Epithelial cell of alveolus of lung (primary cell): ENCODE measurements around the gene SH2D6. TPM values are rescaled to one million over a fixed set of nuclear protein-coding genes. Genes with fewer than 3 reads are reported as not detected.

Experiments used
- total RNA-seq: library from RNA; depleted of rRNA; stranded (reverse); fragments of >200 nt; gene quantifications from 2 replicates; pipeline ENCODE4 v1.2.1, GENCODE V29; 2015

The SH2D6 gene
- 0.13 TPM in 1 of 2 replicates, not detected in the other for total RNA-seq

GRCh38 chr2:85418132-85419008 lies at the start of gene SH2D6:
TSS of gene SH2D6 (plus strand) at chr2:85418714. CDS start at chr2:85429466, 10,752 bp downstream.

GRCh38 chr2:85409845-85410583 lies 8.5 kb upstream of the SH2D6 start, which contains the start of gene CAPG:
TSS of gene CAPG (minus strand) at chr2:85410366. CDS start at chr2:85402145, 8,221 bp downstream.

Other genes starting within 250 kb of the SH2D6 start
- gene TGOLN2, start 90.7 kb upstream of the SH2D6 start, total RNA-seq, result 74.9 and 117 TPM in 2 replicates
- 29.2 and 35.4 TPM in 2 replicates for gene RETSAT, start 64.2 kb upstream of the SH2D6 start, total RNA-seq
- 7.1 and 18.2 TPM in 2 replicates for gene ELMOD3, start 63.9 kb upstream of the SH2D6 start, total RNA-seq
- 108 and 196 TPM in 2 replicates for gene CAPG, start 8.3 kb upstream of the SH2D6 start, total RNA-seq
- gene MAT2A, start 120.5 kb downstream of the SH2D6 start, total RNA-seq, result 46.6 and 56.6 TPM in 2 replicates
- 27.1 and 59.7 TPM in 2 replicates for gene GGCX, start 142.8 kb downstream of the SH2D6 start, total RNA-seq
- 3.2 and 13.1 TPM in 2 replicates for gene VAMP8, start 158.9 kb downstream of the SH2D6 start, total RNA-seq
- gene VAMP5, start 165.7 kb downstream of the SH2D6 start, total RNA-seq, result 63.6 and 76.9 TPM in 2 replicates
- gene RNF181, start 177.0 kb downstream of the SH2D6 start, total RNA-seq, result 212 and 244 TPM in 2 replicates
- 7.9 and 15.1 TPM in 2 replicates for gene TMEM150A, start 184.0 kb downstream of the SH2D6 start, total RNA-seq
- 14.6 and 16.2 TPM in 2 replicates for gene C2orf68, start 193.4 kb downstream of the SH2D6 start, total RNA-seq
- 49.3 and 68.1 TPM in 2 replicates for gene USP39, start 197.5 kb downstream of the SH2D6 start, total RNA-seq
- gene SFTPB, start 249.5 kb downstream of the SH2D6 start, total RNA-seq, result 1.9 TPM in 1 of 2 replicates, not detected in the other